Lower leg skin (tissue), 3 donors: Measurements from ENCODE around the gene MAGEE2.

Source experiments
- POLR2A ChIP-seq, 2 donors: fragments of 450-650 bp; IDR thresholded peaks; one replicate each; pipeline ENCODE4 v1.6.1; 2016 to 2017; ENCODE audit warnings: antibody characterized with exemption in 2 of 2, mild to moderate bottlenecking in 1 of 2, moderate library complexity in 1 of 2
- TF ChIP-seq, protein P1 (sequence below), 3 donors: fragments of 450-650 bp; IDR thresholded peaks; one replicate each; pipeline ENCODE4 v1.5.1; 2016; ENCODE audit warnings: antibody characterized with exemption in 3 of 3, mild to moderate bottlenecking in 3 of 3, moderate library complexity in 2 of 3

DNA sequence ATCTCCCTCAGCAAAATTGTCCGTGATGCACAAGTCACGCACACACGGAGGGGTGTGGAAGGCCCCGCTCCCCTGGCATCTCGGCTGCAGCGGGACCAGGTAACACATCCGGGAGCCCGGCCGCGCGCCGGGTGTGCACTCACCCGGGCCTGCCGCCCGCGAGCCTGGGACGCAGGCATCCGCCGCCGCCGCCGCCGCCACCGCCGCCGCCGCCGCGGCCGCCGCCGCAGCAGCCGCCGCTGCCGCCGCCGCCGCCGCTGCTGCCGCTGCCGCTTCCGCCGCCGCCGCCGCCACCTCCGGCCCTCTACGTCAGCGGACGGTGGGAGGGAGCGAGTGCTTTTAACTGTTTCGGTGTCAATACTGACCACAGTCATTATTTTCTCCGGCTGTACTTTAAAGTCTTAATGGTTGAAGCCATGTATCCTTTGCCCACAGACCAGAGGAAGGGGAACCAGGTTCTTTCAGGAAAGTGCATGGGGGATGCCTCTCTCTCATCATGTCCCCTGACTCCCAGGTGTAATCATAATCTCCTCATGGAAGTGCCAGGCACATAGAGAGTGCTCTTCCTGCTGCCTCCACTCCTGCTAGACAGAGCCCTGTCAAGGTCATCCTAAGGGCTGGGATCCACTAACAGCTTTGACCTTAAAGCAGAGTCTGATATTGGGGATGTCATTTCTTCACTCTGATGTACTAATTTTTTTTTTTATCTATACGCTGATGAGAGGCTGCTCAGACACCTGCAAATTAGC lies 38.0 kb downstream of the MAGEE2 start:
- TF ChIP-seq, protein P1, sequence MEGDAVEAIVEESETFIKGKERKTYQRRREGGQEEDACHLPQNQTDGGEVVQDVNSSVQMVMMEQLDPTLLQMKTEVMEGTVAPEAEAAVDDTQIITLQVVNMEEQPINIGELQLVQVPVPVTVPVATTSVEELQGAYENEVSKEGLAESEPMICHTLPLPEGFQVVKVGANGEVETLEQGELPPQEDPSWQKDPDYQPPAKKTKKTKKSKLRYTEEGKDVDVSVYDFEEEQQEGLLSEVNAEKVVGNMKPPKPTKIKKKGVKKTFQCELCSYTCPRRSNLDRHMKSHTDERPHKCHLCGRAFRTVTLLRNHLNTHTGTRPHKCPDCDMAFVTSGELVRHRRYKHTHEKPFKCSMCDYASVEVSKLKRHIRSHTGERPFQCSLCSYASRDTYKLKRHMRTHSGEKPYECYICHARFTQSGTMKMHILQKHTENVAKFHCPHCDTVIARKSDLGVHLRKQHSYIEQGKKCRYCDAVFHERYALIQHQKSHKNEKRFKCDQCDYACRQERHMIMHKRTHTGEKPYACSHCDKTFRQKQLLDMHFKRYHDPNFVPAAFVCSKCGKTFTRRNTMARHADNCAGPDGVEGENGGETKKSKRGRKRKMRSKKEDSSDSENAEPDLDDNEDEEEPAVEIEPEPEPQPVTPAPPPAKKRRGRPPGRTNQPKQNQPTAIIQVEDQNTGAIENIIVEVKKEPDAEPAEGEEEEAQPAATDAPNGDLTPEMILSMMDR (IDR thresholded peaks at IDR 0.05) = no peak
- TF ChIP-seq POLR2A (IDR thresholded peaks at IDR 0.05) = no peak
